Stimulated activated CD4-positive, alpha-beta T cell treated with anti-CD3 and anti-CD28 coated beads, Interleukin-12 subunit alpha, Interleukin-12 subunit beta, amount 100 ng/mL, for 48 hours (primary cell): ENCODE measurements around the gene BASP1.
"Not testable (repeated sequence)": the region's sequence is repeated elsewhere in the genome, so short reads cannot be mapped to it uniquely, and the experiment has no call there.

ENCODE experiments used
- DNase-seq, 3 donors: peaks; one replicate each; pipeline ENCODE4 v3.0.0-alpha.2; 2020; ENCODE audit warnings: low read depth in 2 of 3, low spot score in 1 of 3

The BASP1 gene

DNA sequence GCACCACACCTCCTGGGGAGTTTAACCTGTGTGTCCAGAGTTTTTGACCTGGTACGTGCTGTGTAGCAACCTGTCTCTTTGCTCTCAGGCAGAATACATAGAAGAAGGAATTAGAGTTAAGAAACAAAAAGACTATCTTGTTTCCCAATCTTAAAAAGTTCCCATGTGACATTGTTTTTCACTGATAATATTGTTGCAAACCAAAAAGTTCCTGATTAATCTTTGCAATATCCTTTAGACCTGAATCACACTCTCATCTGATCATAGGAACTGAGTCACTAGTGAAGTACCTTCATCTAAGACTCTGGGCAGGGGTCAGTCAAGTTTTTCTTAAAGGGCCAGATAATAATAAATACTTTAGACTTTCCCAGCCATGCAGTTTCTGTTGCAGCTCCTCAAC, 35.1 kb downstream of the BASP1 start:
- DNase-seq: no peak

DNA sequence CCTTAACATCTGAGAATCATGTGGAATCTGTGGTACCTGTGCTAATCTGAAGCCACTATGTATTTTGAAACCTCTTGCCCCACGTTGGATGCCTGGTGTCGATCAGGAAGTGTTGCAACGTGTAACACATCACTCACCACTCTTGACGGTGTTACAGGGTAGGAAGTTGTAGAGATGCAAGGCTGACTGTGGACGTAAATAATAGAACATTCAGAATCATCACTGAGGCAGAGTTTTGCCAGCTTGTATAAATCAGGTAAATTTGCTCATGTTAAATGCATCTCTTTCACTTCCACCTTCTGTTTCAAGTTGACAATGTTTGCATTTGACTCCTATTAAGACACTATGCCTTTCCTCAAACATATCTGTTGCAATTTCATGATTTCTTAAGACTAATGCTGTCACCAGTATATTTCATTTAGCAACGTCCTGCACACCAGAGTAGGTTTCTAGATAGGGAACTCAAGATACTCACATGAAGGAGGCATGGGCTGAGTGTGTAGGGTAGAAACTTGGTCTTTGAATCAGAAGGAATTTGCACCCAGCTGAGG, 38.1 kb downstream of the BASP1 start:
- DNase-seq: no peak

DNA sequence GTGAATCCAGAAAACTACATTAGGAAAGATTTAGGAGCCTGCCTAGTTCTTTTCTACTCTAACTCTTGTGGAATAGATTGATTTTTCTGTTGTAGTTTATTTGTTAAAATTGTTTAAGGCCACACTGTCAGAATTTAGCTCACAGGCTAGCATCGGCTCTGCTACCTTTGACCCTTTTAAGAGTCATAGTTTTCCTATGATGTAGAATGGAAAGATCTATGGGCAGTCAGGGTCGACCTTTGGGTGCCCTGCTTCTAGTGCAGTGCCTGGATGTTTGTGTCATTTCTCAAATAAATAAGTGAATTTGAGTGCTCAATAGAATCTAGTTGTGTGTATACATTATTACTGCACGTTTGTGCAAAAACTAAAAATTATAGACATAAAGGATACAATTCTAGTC, 38.7 kb downstream of the BASP1 start:
- no peak for DNase-seq

DNA sequence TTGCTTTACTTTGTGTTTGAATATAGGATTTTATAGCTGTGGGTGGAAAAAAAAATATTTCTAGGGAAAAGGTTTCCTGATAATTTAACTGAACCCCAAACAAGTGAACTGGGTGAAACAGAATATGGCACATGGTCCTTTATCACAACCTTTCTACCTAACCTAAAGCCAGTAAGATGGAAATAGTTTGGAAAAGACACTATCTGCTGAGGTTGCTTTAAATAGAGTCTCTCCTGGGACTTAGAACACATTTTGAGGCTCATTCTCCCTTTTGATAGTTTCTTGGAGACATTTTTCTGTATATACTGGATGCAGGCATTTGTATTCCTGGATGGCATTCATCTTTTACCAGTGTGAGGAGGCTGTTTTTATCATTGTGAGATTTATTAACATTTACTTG, 39.4 kb downstream of the BASP1 start:
- no peak for DNase-seq

DNA sequence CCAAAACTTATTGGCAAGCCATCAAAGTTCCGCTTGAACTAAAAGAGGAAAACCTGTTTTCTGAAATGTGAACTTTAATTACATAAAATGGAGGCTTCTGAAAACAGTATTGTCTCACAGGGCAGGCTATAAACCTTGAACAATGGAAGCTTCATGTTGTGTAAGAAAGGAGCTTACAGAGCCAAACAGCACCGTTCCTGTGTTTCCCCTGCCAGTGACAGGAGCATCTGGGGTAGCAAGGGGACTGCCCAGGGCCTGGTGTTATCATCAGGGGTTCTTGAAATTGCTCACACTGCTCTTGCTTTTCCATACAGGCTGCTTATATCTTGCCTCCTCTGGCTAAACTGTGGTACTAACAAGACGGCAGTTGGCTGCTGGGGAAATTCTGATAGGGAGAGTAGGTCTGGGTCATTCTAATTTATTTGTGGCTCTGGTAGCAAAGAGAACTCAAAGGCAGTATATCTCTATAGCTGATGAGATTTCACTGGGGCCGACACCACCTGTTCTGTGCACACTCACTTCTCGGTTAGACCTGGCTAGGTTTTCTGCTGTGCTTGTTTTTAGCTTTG, 40.4 kb downstream of the BASP1 start:
- no peak for DNase-seq

DNA sequence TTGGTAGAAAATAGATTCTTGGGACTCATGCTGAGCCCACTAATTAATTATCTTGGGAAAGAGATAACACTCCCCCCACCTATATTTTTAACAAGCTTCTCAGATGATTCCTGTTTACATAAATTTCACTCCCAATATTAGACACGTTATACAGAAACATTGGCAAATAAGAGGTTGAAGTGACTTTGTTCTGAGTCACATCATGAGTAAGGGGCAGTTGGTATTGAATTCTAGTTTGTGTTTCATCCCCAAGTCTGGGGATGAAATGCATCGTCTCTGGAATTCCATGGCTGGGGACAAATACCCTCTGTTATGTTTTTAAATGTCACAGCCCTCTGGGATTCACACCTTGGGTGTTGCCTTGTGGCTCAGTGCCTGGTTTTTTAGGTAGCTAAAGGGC, 41.0 kb downstream of the BASP1 start:
- no peak for DNase-seq

DNA sequence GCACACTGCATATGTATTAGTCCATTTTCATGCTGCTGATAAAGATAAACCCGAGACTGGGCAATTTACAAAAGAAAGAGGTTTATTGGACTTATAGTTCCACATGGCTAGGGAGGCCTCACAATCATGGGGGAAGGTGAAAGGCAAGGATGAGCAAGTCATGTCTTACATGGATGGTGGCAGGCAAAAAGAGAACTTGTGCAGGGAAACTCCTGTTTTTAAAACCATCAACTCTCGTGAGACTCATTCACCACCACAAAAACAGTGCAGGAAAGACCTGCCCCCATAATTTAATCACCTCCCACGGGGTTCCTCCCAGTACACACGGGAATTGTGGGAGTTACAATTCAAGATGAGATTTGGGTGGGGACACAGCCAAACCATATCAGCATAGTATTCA, 41.6 kb downstream of the BASP1 start:
- DNase-seq: not testable (repeated sequence)

DNA sequence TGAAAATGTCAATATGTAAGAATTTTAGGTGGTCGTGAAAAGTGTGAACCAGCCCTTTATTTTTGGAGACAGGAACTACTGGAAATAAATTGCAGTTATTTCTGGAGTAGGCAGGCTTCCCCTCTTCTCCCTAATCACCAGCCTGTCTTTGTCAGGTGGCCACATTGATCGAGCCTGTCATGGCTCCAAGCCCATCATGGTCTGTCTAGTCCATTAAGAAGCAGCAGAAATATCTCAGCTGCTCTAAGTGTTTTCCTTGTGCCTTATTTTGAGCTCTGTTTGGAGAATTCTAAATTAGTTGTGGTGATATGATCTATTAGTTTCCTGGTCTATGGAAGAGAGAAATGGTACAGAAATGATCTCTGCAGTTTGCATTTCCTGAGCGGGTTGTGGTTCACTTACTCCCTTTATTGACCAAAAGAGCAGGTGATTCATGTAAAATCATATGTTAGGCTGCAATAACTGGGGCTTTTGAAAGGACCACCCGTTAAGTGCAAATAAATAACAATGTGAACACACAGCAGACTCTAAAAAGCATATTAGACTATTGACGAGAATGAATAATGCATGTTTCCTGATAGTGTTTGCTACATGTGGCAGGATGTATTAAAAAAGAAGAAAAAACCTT, 42.3 kb downstream of the BASP1 start:
- DNase-seq: no peak

DNA sequence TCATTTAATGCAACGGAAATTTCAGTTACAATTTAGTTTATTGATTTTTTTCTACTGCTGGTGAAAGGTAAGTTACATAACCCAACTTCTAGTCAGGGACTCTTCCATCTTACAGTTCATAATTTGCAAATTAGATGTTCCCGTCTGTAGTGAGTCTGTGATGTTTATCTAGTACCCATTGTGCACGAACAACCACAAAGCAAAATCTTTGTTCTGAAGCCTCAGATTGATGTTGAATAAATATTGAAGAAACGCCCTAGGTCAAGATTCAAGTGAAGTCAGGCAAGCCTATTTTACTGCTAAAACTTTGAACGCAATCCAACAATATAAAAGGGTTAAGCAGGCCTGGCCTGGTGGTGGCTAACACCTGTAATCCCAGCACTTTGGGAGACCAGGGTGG, 43.1 kb downstream of the BASP1 start:
- no peak for DNase-seq

DNA sequence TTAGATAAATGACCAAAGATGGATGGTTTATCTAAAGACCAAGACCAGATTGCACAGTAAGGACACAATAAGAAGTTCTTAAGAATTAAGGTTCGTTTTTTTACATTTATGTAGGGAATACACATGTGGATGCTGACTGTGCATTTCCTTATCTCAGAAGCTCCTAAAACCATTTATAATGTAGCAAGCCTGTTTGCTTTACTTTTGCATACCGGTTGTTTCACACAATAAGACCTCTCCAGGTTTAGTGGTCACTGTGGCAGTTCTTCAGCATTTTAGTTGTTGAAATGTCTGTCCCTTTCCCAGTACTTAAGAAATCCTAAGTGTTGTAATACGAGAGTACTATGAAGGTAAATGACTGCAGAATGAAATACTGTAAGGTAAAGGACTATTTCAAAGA, 43.6 kb downstream of the BASP1 start:
- no peak for DNase-seq

GRCh38 chr5:17265041-17265440, 47.6 kb downstream of the BASP1 start:
- DNase-seq: no peak

GRCh38 chr5:17267106-17267505, 49.7 kb downstream of the BASP1 start:
- no peak for DNase-seq

DNA sequence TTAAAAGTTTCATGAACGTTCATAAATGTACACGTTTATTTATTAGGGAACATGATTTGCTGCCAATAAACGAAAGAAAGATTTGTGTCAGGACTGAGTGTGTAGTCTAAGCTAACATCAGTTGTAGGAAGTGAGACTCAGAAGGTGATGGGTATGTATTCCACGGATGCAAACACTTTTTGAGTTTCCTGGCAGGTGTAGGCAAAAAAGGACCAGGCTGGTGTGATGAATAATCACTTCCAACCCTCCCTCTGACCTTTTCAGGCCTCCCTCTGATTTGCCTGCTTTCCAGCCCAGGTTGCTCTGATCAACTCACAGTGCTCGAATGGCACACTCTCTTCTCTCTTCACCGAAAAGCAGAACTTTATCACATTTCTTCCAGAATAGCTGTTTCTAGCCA, 51.8 kb downstream of the BASP1 start:
- DNase-seq: no peak

DNA sequence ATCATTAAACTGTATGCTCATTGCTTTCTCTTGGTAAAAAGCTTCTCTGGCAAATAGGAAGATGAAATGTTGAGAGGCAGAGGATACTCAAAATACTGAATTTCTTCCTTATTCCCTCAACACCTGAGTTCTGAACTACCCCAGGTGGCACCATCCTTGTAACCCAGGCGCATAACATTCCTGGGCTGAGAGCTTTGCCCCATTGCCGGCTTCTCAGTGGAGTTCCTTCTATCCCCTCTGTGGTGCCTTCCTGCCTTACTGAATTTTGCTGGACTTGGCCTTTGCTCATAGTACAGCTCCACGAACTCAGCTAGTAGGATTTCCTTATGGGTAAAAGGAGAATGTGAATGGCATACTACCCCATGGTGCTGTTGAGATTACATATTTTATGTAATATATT, 54.7 kb downstream of the BASP1 start:
- DNase-seq: no peak

DNA sequence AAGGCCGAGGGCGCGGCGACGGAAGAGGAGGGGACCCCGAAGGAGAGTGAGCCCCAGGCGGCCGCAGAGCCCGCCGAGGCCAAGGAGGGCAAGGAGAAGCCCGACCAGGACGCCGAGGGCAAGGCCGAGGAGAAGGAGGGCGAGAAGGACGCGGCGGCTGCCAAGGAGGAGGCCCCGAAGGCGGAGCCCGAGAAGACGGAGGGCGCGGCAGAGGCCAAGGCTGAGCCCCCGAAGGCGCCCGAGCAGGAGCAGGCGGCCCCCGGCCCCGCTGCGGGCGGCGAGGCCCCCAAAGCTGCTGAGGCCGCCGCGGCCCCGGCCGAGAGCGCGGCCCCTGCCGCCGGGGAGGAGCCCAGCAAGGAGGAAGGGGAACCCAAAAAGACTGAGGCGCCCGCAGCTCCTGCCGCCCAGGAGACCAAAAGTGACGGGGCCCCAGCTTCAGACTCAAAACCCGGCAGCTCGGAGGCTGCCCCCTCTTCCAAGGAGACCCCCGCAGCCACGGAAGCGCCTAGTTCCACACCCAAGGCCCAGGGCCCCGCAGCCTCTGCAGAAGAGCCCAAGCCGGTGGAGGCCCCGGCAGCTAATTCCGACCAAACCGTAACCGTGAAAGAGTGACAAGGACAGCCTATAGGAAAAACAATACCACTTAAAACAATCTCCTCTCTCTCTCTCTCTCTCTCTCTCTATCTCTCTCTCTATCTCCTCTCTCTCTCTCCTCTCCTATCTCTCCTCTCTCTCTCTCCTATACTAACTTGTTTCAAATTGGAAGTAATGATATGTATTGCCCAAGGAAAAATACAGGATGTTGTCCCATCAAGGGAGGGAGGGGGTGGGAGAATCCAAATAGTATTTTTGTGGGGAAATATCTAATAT, 58.1 kb downstream of the BASP1 start:
- no peak for DNase-seq

DNA sequence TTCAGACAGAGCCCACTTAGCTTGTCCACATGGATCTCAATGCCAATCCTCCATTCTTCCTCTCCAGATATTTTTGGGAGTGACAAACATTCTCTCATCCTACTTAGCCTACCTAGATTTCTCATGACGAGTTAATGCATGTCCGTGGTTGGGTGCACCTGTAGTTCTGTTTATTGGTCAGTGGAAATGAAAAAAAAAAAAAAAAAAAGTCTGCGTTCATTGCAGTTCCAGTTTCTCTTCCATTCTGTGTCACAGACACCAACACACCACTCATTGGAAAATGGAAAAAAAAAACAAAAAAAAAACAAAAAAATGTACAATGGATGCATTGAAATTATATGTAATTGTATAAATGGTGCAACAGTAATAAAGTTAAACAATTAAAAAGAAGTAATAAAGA, 59.0 kb downstream of the BASP1 start:
- DNase-seq: no peak

- DNase-seq: no peak
Observed at GRCh38 chr5:17277907-17278306, 60.5 kb downstream of the BASP1 start.

- DNase-seq: no peak
Observed at GRCh38 chr5:17278931-17279330, 61.5 kb downstream of the BASP1 start.

GRCh38 chr5:17279487-17279886, 62.1 kb downstream of the BASP1 start:
- DNase-seq: no peak

DNA sequence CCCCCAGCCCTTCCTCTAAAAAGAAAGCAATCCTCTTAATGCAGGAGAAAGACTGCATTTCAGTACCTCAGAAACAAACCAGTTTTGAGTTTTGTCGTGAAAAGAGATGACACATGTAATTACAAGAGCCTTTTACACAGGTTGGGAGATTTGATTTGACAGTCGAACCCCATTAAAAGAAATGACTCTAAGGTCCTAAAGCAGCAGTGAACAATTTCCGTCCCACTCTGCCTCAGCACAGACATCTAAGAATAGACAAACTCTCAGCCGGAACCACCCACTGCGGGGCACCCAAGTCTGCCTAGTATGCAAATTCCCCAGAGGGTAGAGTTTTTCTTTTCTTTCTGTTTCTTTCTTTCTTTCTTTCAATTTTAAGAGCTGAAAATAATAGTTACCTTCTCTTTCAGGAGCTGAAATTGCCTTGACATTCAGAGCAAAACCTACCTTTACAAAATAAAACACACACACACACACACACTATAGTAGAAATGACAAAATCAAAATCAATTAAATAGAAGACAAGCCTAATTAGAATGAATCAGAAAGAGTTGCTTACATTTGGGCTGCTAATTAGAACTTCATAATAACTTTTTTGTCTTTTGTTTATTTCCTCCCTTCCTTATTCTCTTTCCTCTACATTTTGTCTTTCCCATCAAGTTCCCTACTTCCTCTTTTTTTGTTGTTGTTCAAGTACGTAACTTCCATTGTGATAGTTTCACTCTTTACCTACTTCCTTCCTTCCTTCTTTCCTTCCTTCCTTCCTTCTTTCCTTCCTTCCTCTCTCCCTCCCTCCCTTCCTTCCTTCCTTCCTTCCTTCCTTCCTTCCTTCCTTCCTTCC, 65.1 kb downstream of the BASP1 start:
- no peak for DNase-seq

- no peak for DNase-seq
Observed at GRCh38 chr5:17283121-17283415, 65.6 kb downstream of the BASP1 start.
